HL-60/S4 treated with phorbol 12-myristate 13-acetate at 8.2 ng/mL for 4 days and 3 days (cell line): ENCODE data around the gene PDE6G.

ENCODE experiments used
- in situ Hi-C: fragments of 300-500 bp; cut with MboI; formaldehyde crosslinking; loops from 2 replicates; pipeline ENCODE4 v1.15.0; 2022; ENCODE audit warnings: low sequenced_read_pairs

Gene PDE6G

DNA sequence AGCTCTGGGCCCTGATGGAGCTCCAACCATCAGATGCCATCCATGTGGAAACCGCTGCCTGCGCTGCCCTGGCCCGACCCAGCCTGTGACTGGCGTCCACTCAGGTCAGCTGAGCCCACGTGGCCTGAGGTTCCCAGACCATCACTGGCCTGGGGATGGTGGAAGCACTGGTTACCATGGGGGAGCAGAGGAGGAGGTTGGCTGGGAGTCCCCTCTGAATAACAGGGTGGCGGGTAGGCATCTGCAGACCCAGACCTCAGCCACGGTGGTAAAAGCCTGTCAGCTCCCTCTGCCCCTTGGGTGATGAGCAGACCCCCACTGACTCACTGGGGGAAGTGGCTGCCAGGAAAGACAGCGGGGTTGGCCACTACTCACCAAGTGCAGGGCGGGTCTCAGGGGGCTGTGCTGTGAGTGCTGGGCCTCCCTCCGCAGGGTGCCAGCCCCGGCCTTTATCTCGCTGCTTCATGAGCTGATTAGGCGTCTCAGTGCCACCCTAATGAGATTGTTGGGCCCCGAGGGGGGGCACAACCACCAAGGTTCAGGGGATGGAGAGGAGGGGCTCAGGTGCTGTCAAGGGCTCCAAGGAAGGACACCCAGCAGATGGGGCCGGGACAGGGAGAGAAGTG, at the start of gene PDE6G:
TSS of gene PDE6G (minus strand) at position 425 of the 626 bp plus-strand sequence. CDS start 3,237 bp downstream, outside the sequence.
- in situ Hi-C loops = no loop called here

DNA sequence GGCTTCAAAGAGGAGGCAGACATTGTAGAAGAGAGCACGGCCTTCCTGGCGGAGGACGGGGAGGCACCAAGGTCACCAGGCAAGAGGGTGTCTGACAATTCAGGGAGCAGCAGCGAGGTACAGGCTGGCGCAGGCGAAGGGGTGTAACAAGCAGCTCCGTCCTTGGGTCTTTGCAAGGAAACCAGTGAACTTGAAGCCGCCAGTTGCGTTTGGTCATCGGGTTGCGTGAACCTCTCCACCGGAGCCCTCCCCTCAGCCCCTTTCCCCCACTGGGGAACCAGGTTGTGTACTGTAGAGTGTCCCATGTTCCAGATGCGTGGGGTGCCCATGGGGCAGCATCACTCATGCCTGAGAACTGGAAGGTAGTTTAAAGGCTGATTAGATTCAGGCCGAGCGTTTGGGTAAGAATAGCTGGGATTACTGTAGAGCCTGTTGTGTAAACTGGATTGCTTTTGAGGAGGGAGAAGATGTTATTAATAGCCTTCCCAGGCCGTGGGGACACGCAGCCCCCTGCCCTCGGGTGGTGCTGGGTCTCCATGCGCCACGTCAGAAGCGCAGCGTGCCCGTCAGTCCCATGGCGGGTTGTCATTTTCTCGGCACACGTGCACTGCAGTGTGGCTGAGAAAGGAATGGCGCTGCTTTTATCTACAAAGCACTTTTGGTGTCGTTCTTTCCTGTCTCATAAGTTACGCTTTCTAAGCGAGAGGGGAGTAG, 49.3 kb upstream of the PDE6G start:
- in situ Hi-C loops = no loop called here

DNA sequence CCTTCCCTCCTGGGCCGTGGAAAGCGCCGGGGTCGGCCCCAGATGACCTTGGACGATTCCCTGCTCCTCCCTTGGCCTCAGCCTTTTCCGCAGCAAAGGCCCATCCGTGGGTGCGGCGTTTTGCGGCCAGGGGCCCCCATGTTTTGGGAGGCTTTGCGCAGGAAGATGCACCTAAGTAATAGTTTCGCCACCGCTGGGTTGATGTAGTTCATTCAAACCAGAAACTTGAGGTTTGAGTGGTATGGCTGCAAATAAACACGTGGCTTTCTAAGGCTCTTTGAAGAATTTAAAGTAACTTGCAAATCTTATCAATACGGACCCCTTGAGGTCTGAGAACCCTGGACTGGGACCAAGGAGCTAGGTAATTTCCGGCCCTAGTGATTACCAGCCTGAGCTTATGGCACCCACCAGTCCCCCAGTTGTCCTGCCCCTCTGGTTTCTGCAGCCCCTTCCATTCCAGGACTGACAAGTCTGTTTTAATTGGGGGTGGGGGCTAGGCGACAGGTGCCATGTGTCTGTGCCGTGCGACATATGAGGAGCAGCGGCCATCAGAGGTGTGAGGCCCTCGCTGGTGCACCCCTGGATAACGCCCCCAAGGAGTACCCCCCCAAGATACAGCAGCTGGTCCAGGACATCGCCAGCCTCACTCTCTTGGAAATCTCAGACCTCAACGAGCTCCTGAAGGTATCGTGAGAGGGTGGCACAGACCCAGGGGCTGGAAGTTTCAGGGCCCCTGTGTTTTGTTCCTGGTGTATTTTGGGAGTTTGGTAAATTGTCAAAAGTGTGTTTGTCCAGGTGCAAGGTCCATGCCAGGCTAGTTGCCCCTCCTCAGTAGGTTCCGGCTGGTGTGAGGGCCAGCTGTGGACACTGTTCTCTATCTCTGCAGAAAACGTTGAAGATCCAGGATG, 47.7 kb upstream of the PDE6G start:
- in situ Hi-C loops = no loop called here

DNA sequence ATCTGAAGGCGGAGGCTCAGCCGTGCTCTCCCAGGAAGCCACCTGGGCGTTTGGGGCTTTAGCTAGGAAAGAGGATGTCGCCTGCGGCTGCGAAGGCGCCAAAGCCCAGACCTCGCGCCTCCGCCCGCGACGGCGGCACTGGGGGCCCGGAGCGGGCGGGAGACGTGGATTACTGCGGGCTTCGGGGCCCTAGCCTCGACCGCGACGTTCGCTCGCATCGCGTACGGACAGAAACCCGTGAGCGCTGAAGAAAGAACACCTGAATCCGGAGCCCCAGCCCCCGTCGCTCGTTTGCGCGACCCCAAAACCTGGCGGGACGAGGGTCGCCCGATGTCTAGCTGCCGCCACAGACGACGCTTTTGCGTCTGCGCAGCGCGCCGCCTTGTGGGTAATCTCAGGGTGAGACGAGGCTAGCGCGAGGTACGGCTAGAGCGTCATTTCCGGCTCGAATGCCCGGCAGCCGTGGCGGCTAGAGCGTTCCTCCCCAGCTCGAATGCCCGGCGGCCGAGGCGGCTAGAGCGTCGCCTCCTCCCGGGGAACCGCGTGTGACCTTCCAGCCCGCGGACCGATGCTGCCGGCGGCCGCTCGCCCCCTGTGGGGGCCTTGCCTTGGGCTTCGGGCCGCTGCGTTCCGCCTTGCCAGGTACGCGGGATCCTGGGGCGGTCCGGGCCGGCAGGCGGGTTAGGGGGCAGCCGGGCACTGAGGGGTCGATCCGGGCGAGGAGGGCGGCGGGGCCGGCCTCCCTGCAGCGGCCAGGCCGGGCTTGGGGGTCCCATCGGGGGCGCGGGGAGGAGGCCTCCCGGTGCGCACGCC, 46.8 kb upstream of the PDE6G start, which contains the start of gene MRPL12:
TSS of gene MRPL12 (plus strand) at position 434 of the 813 bp plus-strand sequence. CDS start at position 569, 135 bp downstream.
- in situ Hi-C loops = no loop called here

DNA sequence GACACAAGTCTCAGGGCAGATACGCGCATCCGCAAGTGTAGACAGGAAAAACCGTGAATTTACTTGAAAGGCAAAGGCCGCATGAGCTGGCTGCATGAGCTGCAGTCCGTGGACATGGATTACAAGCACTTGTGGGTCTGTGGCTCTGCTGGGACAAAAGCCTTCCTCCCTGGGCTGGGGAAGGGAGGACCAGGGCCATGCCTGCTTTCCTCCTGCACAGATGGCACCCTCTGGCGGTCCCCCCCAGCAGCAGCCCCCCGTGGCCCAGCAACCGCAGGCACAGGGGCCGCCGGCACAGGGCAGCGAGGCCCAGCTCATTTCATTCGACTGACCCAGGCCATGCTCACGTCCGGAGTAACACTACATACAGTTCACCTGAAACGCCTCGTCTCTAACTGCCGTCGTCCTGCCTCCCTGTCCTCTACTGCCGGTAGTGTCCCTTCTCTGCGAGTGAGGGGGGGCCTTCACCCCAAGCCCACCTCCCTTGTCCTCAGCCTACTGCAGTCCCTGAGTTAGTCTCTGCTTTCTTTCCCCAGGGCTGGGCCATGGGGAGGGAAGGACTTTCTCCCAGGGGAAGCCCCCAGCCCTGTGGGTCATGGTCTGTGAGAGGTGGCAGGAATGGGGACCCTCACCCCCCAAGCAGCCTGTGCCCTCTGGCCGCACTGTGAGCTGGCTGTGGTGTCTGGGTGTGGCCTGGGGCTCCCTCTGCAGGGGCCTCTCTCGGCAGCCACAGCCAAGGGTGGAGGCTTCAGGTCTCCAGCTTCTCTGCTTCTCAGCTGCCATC, 45.1 kb upstream of the PDE6G start:
- in situ Hi-C loops = no loop called here

DNA sequence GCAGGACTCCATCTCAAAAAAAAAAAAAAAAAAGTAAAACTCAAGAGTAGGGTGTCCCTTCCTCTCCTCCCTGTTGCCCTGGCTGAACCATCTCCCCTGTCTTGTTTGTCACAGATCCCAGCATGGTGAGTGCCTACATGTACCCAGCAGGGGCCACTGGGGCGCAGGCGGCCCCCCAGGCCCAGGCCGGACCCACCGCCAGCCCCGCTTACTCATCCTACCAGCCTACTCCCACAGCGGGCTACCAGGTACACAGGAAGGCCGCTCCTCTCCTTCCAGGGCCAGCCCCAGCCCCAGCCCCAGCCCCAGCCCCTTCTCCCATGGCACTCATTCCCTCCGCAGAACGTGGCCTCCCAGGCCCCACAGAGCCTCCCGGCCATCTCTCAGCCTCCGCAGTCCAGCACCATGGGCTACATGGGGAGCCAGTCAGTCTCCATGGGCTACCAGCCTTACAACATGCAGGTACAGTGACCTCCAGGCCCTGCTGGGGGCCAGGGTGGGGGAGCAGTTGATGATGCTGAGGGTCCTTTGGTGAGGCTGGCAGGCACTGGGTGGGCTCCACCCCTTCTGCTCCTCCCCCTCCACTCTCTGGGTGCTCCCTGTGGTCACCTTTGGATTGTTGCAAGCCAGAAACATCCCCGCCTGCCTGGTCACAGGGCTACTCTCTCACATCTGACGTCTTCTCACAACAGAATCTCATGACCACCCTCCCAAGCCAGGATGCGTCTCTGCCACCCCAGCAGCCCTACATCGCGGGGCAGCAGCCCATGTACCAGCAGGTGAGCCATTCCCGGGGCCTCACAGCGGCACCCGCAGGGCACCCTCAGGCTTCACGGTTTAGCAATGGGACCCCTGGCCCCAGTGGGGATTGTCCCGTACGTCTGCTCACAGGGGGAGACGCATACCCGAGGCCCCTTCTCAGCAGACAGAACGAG, 44.3 kb upstream of the PDE6G start:
- in situ Hi-C loops = no loop called here

DNA sequence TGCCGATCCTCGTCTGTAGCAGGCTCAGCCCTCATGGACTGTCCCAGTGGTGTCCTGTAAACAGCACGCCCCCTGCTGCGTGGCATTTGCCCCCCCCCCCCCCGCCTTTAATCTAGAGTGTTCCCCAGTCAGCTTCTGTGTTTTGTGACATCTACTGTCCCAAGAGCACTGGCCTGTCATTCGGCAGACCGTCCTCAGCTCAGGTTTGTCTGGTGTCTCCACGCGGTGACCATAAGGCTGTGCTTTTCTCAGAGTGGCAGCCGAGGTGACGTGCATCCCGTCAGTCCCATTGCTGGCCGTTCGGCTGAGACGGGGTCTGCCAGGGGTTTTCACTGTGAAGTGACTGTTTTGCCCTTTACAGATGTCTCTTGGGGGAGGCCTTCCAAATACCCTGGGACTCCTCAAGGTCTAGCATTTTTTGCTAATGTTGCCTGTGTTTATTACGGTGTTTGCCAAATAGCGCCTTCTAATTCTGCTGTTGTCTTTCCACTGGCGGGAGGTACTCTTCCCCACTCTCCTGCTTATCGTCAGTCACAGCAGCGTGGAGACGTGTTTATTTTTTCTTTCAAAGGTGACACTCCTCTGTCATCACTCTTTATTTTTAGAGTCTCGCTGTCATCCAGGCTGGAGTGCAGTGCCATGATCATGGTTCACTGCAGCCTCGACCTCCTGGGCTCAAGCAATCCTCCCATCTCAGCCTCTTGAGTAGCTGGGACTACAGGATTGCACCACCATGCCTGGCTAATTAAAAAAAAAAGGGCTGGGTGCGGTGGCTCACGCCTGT, 41.1 kb upstream of the PDE6G start:
- in situ Hi-C loops = no loop called here

DNA sequence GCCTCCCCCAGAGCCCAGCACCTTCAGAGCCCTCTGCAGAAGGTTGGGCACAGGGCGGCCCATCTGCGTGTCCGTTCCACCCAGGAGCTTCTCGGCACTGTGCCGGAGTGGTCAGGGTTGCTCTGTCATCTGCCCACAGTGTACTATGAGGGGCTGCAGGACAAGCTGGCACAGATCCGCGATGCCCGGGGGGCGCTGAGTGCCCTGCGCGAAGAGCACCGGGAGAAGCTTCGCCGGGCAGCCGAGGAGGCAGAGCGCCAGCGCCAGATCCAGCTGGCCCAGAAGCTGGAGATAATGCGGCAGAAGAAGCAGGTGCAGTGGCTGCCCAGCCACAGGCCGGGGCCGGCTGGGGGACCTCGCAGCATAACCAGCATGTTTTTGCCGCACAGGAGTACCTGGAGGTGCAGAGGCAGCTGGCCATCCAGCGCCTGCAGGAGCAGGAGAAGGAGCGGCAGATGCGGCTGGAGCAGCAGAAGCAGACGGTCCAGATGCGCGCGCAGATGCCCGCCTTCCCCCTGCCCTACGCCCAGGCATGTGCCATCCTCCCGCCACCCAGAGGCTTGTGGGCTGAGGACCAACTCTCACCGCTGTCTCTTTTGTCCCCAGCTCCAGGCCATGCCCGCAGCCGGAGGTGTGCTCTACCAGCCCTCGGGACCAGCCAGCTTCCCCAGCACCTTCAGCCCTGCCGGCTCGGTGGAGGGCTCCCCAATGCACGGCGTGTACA, 40.0 kb upstream of the PDE6G start:
- in situ Hi-C loops = no loop called here

DNA sequence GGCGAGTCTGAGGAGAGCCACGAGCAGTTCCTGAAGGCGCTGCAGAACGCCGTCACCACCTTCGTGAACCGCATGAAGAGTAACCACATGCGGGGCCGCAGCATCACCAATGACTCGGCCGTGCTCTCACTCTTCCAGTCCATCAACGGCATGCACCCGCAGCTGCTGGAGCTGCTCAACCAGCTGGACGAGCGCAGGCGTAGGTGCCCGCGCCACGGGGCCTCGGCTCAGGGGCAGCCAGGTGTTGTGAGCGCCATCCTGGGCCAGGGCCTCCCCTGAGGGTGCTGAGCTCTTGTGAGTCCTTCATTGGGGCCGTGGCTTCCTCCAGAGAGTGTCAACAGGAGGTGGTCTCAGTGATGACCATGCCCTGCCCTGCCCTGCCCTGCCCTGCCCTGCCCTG, 39.5 kb upstream of the PDE6G start:
- in situ Hi-C loops = no loop called here

DNA sequence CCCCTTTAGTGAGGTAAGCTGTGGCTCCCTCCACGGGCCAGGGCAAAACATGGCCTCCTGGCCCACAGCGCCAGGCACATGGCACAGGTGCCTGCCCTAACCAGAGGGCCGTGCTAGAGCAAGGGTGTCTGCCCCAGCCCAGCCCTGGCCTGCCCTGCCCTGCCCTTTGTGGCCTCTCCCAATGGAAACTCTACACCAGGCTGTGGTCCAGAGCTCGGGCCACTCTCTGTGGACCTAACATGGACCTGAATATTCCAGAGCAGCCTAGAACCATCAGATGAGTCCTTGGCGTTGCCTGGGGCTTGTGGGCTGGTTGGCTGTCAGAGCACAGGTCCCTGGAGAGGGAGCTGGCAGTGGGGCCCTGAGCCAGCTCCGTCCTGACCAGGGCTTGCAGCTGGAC, 38.9 kb upstream of the PDE6G start:
- in situ Hi-C loops = no loop called here

DNA sequence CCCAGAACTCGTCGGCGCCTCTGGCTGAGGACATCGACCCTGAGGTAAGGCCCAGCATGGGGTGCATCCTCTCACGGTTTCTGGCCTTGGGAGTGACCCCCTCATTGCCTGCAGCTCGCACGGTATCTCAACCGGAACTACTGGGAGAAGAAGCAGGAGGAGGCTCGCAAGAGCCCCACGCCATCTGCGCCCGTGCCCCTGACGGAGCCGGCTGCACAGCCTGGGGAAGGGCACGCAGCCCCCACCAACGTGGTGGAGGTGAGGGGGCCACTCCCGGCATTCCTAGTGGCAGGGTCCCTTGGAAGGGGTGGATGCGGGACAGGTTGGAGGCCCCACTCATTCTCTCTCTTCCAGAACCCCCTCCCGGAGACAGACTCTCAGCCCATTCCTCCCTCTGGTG, 38.5 kb upstream of the PDE6G start:
- in situ Hi-C loops = no loop called here

DNA sequence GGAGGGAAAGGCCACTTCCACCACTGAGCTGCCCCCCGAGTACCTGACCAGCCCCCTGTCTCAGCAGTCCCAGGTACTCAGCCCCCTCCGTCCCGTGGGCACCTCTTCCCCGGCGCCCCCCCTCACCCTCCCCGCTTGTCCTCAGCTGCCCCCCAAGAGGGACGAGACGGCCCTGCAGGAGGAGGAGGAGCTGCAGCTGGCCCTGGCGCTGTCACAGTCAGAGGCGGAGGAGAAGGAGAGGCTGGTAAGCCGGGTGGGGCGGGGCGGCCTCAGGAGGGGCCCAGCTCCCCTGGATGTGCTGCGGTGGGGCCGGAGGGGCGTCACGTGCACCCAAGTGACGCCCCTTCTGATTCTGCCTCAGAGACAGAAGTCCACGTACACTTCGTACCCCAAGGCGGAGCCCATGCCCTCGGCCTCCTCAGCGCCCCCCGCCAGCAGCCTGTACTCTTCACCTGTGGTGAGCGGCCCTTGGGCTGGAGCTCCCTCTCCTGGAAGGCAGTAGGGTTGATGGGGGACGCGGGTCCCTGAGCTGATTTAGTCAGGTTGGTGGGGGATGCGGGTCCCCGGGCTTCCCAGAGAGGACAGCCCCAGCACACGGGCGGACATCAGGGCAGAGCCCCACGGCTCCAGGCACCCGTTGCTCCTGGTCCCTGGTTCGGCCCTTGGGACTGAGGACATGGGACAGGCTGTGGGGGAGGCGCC, 37.3 kb upstream of the PDE6G start:
- in situ Hi-C loops = no loop called here

DNA sequence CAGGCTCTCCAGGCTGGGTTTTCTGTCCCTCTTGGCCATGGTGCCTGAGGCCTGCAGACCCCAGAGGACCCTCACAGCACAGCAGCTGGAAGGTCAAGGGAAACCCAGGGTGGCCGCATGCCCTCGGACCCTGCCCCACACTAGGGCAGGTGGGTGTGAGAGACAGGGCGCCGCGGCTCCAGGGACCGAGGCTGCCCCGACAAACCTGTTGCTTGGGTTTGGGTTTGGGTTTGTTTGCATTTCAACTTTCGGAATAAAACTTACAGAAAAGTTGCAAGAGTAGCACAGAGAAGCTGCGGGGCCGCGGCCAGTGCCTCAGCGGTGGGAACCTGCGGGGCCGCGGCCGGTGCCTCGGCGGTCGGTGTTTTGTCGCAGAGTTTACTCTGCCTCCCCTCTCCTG, 35.3 kb upstream of the PDE6G start:
- in situ Hi-C loops = no loop called here

DNA sequence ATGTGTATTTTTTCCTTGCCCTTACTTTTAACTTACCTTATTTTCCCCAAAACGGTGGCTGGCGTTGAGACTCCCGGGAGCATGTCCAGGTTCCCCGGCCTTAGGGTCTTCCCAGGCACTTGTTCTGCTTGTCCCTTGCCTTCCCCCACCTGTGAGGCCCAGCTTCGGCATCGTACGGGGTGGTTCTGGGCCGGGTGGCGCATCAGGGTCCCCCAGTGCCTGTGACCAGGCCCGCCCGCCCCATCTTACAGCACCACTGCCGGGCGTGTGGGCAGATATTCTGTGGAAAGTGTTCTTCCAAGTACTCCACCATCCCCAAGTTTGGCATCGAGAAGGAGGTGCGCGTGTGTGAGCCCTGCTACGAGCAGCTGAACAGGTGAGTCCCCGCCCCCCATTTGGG, 34.9 kb upstream of the PDE6G start:
- in situ Hi-C loops = no loop called here

DNA sequence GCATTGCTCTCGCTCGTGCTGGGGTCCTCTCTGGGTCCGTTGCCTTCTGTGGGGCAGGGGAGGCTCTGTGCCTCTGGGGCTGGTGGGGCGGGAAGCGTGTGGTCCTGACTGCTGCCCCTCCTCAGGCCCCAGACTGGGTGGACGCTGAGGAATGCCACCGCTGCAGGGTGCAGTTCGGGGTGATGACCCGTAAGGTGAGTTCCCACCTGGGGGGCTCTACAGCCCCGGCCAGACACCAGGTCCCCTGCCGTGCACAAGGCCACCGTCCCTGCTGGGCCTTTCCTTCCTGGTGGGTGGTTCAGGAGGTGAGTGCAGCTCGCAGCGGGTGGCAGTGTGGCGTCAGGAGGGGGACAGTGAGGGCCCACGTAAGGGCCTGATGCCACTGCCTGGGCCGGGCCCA, 34.2 kb upstream of the PDE6G start:
- in situ Hi-C loops = no loop called here

DNA sequence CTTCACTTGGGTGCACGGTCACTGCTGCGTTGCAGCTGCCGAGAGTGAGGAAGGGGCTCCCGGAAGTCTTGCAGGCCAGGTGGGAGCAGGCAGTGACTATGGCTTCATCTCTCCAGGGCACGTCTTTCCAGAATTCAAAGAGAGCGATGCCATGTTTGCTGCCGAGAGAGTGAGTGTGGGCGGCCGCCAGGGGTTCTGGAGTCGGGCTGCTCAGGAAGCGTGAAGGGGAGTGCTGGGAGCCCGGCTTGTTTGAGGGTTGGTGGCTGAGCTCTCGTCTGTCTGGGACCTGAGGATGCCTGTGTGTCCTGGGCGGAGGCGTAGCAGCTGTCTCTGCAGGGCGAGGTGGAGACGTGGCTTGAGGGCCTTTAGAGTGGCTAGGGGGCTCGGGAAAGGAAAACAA, 33.7 kb upstream of the PDE6G start:
- in situ Hi-C loops = no loop called here

DNA sequence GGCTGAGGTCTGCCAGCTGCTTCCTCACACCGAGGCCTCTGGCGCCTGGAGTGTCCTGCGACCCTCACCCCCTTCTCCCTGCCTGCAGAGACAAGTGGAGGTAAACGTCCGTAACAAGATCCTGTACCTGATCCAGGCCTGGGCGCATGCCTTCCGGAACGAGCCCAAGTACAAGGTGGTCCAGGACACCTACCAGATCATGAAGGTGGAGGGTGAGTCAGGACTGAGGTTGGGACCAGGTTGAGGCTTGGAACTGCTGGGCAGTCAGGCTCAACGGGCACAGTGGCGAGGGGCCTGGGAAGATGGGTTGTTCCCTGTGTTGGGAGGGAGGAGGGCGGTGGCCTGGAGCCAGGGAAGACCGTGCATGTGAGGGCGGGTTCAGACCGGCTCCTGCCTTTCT, 32.3 kb upstream of the PDE6G start:
- in situ Hi-C loops = no loop called here
